Parathyroid adenoma (tissue), 2 donors: ENCODE results near the gene AP2A2.

Source experiments
- H2AFZ ChIP-seq: fragments of 300-600 bp; sonication (generic); one replicate; pipeline ENCODE4 v1.7.0; 2017; ENCODE audit warnings: antibody characterized with exemption, mild to moderate bottlenecking
- H3K27ac ChIP-seq: fragments of 300-600 bp; sonication (generic); one replicate; pipeline ENCODE4 v1.7.0; 2017
- H3K27me3 ChIP-seq: fragments of 300-600 bp; sonication (generic); one replicate; pipeline ENCODE4 v1.7.0; 2017; ENCODE audit warnings: low read length; ENCODE audit not compliant: control insufficient read depth, insufficient read depth
- H3K36me3 ChIP-seq: fragments of 300-600 bp; sonication (generic); one replicate; pipeline ENCODE4 v1.7.0; 2017; ENCODE audit warnings: low read length; ENCODE audit not compliant: control insufficient read depth, insufficient read depth
- H3K4me1 ChIP-seq: fragments of 300-600 bp; sonication (generic); one replicate; pipeline ENCODE4 v1.7.0; 2017; ENCODE audit warnings: control low read depth
- H3K4me2 ChIP-seq: fragments of 300-600 bp; sonication (generic); one replicate; pipeline ENCODE4 v1.7.0; 2017; ENCODE audit warnings: low read length
- H3K4me3 ChIP-seq: fragments of 300-600 bp; sonication (generic); one replicate; pipeline ENCODE4 v1.7.0; 2017; ENCODE audit warnings: low read depth, low read length
- H3K79me2 ChIP-seq: fragments of 300-600 bp; sonication (generic); one replicate; pipeline ENCODE4 v1.7.0; 2017; ENCODE audit warnings: control low read depth
- H3K9ac ChIP-seq: fragments of 300-600 bp; sonication (generic); one replicate; pipeline ENCODE4 v1.7.0; 2017; ENCODE audit warnings: mild to moderate bottlenecking
- H3K9me3 ChIP-seq: fragments of 300-600 bp; sonication (generic); one replicate; pipeline ENCODE4 v1.7.0; 2017; ENCODE audit warnings: low read length; ENCODE audit not compliant: control insufficient read depth
- CTCF ChIP-seq: fragments of 300-600 bp; sonication (generic); IDR thresholded peaks from one replicate; pipeline ENCODE4 v1.7.0; 2017; ENCODE audit warnings: antibody characterized with exemption, mild to moderate bottlenecking
- donor health status: primary hyperparathyroidism.

Gene AP2A2

GRCh38 chr11:1053121-1053901 is 127.6 kb downstream of the AP2A2 start:
- Histone ChIP-seq H3K27me3 (no peaks in the 10 kb centered on the region), H3K27ac (no peak overlapping the region), H3K9me3 (no peaks in the 10 kb centered on the region), H2AFZ (no peak overlapping the region), H3K4me3 (no peak overlapping the region), H3K36me3 (no peaks in the 10 kb centered on the region), H3K9ac (no peak overlapping the region), H3K4me1 (no peaks in the 10 kb centered on the region), H3K79me2 (no peaks in the 10 kb centered on the region), H3K4me2 (no peak overlapping the region)
- TF ChIP-seq CTCF, result no peak

- Histone ChIP-seq H3K27me3 (no peaks in the 10 kb centered on the region), H3K9ac (no peak overlapping the region), H3K79me2 (no peaks in the 10 kb centered on the region), H3K4me3 (no peak overlapping the region), H3K4me2 (no peak overlapping the region), H3K36me3 (no peaks in the 10 kb centered on the region), H3K9me3 (no peaks in the 10 kb centered on the region), H2AFZ (no peak overlapping the region), H3K27ac (no peak overlapping the region), H3K4me1 (no peaks in the 10 kb centered on the region)
- no peak for TF ChIP-seq CTCF
These were observed 128.8 kb downstream of the AP2A2 start for GRCh38 chr11:1054143-1055108.

DNA sequence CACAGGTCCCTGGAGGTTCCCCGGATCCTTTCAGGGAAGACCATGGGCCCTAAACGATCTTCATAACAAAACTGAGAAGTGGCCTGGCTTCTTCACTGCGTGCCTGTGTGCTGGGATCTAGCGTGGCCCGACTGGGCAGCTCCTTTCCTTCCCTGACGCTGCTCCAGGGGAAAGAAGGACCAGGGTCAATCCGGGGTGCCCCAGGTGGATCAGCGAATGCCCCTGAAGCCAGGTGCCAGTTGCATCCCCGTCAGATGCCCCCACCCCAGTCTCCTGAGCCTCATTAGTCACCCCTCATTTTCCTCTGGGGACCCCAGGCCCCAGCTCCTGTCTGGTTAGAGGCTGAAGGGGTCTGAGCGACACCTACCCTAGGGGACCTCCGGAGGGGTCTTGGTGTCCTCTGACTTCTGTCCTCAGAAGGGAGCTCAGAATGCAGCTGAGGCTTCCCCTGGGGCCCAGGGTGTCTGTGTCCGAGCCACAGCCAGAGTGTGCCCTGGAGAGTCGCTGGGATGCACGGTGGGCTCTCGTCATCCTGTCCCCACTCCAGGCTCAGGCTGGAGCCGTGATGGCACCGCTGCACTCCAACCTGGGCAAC is 129.5 kb downstream of the AP2A2 start:
- no peak overlapping the region for H3K4me2 ChIP-seq
- H3K9ac ChIP-seq, result no peak overlapping the region
- no peaks in the 10 kb centered on the region for H3K79me2 ChIP-seq
- TF ChIP-seq CTCF, result no peak
- H3K27ac ChIP-seq, result no peak overlapping the region
- H2AFZ ChIP-seq, result no peak overlapping the region
- no peak overlapping the region for H3K4me3 ChIP-seq
- H3K27me3 ChIP-seq, result no peaks in the 10 kb centered on the region
- H3K9me3 ChIP-seq, result no peaks in the 10 kb centered on the region
- H3K36me3 ChIP-seq, result no peaks in the 10 kb centered on the region
- no peaks in the 10 kb centered on the region for H3K4me1 ChIP-seq

GRCh38 chr11:1055990-1056771 is 130.5 kb downstream of the AP2A2 start:
- Histone ChIP-seq H2AFZ (no peak overlapping the region), H3K4me1 (no peaks in the 10 kb centered on the region), H3K4me2 (no peak overlapping the region), H3K27ac (no peak overlapping the region), H3K4me3 (no peak overlapping the region), H3K79me2 (no peaks in the 10 kb centered on the region), H3K36me3 (no peaks in the 10 kb centered on the region), H3K9me3 (no peaks in the 10 kb centered on the region), H3K9ac (no peak overlapping the region), H3K27me3 (no peaks in the 10 kb centered on the region)
- TF ChIP-seq CTCF, result no peak
